Measurements from ENCODE around the gene PLOD3.
A peak's percentile ranks its signal among the peaks of the same experiment; 100 is the strongest.
"Not testable (repeated sequence)": the region's sequence is repeated elsewhere in the genome, so short reads cannot be mapped to it uniquely, and the experiment has no call there.

The PLOD3 gene

GRCh38 chr7:101212014-101212413 lies 5.4 kb downstream of the PLOD3 start:
- no peak for DNase-seq (ENCODE audit: low spot score)

DNA sequence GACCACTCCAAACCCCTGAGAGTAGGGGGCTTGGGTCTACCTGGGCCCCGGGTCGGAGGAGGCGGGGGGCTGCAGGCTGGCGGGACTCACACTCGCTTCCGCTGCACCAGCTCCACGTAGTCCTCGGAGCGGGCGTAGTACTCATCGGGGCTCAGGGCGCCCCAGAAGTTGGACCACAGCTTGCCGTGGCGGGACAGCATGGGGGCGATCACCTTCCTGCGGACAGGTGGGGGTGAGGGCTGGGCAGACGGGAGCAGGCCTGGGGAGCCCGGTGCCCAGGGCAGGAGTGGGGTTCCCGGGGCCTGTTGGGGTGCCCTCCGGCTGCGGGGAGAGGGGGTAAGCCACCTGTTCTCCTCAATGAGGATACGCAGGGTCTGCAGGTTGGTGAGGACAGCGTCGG lies 5.9 kb downstream of the PLOD3 start:
- DNase-seq (ENCODE audit: low spot score): no peak

- DNase-seq (ENCODE audit: low spot score): no peak
Observed at GRCh38 chr7:101210143-101210542, 7.2 kb downstream of the PLOD3 start.

- DNase-seq (ENCODE audit: low spot score): no peak
Observed at GRCh38 chr7:101208794-101209193, 8.6 kb downstream of the PLOD3 start.

DNA sequence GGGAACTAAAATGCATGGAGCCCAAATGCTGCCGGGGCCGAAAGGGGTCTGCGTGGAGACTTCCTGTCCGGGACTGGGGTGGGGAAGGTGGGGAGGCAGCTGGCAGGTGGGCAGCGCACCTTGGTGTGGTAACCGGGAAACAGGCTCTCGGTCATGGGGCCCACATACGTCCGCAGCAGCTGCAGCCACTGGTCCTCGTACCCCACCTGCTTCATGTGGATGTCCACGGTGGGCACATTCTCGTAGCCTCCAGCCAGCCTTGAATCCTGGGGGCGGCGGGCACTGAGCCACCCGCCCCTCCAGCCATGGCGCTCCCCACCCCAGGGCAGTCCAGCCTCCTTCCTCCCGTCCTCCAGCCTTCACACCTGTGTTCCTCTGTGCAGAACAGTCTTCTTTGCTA lies 9.9 kb downstream of the PLOD3 start:
- DNase-seq (ENCODE audit: low spot score): no peak

DNA sequence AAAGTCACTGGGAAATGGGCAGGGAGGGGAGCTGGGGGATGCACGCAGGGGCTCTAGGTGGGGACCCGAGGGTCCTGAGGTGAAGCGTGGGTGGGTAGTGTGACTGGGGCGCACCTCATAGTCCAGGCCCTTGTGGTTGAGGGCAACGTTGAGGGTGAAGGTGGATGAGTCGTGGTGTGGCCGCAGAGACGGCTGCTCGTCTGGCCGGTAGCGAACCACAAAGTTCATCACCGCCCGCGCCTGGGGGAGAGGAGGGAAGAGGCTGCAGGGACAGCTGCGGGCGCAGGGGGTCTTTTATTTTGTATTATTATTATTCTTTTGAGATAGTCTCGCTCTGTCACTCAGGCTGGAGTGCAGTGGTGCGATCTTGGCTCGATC lies 10.7 kb downstream of the PLOD3 start:
- no peak for DNase-seq (ENCODE audit: low spot score)

GRCh38 chr7:101205901-101206664 lies 11.3 kb downstream of the PLOD3 start:
- DNase-seq (ENCODE audit: low spot score): no peak

DNA sequence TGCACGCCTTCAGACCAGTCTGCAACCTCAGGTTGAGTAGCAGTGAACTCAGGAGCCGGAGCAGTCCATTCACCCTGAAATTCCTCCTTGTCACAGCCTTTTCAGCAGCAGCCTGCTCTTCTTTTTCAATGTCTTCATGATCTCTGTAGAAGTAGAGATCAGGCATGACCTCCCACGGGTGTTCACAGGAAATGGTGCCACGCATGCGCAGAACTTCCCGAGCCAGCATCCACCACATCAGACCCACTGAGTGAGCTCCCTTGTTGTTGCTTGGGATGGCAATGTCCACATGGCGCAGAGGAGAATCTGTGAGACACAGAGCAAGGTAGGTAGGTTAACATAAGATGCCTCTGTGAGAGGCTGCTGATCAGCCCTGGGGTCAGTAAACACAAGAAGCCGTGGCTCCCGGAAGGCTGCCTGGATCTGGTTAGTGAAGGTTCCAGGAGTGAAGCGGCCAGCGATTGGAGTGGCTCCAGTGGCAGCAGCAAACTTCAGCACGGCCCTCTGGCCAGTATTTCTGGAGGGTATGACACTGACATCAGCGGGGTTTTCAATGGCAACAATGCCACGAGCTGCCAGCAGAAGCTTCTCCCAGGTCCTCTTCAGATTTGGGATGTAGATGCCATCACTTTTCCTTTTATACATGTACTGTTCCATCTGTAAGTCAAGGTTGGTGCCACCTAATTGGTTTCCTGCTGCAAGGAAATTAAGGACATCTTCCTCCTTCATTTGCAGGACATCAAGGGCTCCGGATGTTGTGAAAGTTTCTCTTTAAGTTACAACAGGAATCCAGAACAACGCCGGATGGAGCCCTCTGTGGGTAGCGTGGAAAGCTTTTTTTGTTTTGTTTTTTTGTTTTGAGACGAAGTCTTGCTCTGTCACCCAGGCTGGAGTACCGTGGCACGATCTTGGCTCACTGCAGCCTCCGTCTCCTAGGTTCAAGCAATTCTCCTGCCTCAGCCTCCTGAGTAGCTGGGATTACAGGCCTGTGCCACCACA lies 13.3 kb downstream of the PLOD3 start:
- DNase-seq (ENCODE audit: low spot score): not testable (repeated sequence)

- no peak for DNase-seq (ENCODE audit: low spot score)
Observed at GRCh38 chr7:101202603-101202918, 14.8 kb downstream of the PLOD3 start.

- DNase-seq (ENCODE audit: low spot score): peak; percentile 61
Observed at GRCh38 chr7:101201695-101202602, 15.4 kb downstream of the PLOD3 start.

DNA sequence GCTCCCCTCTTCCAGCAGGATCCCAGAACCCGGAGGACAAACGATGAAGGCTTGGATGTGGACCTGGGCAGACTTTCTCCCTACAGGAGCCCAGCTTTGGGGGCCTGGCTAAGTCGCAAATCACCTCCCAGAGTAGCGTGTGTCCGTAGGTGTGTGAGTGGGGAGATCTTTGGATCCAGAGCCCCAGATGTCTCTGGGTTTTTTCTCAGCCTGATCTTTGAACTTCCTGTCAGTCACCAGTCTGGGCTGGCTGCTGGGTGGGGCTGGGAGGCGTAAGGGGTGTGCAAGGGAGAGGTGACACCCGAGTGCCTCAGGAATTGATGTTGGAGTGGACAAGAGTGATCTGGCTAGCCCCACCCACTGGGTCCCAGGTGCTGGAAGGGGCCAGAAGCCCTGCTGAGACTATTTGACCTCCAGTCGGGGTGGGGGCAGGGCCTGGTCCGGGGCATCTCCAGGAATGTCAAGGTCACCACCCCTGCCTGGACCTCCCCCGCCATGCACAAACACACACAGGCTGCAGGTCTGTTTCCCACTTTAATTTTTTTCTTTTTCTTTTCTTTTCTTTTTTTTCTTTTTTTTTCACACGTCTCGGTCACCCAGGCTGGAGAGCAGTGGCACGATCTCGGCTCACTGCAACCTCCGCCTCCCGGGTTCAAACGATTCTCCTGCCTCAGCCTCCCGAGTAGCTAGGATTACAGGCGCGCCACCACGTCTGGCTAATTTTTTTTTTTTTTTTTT lies 16.4 kb downstream of the PLOD3 start, which contains the start of gene MOGAT3:
TSS of gene MOGAT3 (minus strand) at position 175 of the 738 bp plus-strand sequence. CDS start 182 bp downstream, outside the sequence.
- DNase-seq (ENCODE audit: low spot score): peak; percentile 96

DNA sequence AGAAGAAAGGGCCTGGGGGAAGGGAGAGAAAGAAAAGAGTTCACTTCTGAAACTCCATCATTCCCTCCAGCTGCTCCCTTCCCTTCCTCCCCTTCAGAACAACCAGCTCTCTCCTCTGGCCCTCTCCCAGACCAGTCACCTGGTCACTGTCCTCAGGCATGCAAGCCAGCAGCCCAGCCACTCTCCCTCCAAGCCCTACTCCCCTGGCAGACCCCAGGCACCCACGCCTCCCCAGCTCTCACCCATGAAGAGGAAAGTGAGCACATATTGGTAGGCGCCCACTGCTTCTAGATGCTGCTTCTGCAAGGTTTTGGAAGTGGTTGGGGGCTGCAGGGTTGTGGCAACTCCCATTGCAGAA lies 16.9 kb downstream of the PLOD3 start:
- DNase-seq (ENCODE audit: low spot score): peak; percentile 62

DNA sequence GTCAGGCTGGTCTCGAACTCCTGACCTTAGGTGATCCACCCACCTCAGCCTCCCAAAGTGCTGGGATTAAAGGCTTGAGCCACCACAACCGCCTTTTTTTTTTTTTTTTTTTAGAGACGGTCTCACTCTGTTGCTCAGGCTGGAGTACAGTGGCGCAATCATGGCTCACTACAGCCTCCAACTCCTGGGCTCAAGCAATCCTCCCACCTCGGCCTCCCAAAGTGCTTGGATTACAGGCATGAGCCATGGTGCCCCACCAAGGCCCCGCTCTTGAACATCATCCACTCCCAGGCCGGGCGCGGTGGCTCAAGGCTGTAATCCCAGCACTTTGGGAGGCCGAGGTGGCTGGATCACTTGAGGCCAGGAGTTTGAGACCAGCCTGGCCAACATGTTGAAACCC lies 17.9 kb downstream of the PLOD3 start:
- DNase-seq (ENCODE audit: low spot score): not testable (repeated sequence)

GRCh38 chr7:101198476-101198875 lies 18.9 kb downstream of the PLOD3 start:
- DNase-seq (ENCODE audit: low spot score): no peak

DNA sequence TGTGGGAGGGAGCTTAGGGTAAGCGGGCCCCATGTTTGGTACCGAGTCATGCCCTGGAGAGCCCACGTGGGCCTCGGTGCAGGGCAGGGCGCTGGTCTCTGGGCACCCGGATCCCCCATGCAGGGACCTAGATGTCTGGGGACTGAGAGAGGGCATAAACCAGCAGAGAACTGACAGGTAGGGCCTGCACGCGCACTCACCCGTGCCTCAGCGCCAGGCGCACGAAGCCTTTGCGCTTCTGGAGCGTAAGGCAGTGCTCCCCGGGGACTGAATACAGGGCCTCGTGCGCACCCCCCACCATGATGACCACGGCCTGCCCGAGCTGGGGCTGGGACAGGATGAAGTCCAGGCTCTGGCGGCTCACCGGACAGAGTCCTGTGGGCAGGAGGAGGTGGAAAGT lies 19.4 kb downstream of the PLOD3 start:
- DNase-seq (ENCODE audit: low spot score): no peak

- DNase-seq (ENCODE audit: low spot score): no peak
Observed at GRCh38 chr7:101195884-101196283, 21.5 kb downstream of the PLOD3 start.

DNA sequence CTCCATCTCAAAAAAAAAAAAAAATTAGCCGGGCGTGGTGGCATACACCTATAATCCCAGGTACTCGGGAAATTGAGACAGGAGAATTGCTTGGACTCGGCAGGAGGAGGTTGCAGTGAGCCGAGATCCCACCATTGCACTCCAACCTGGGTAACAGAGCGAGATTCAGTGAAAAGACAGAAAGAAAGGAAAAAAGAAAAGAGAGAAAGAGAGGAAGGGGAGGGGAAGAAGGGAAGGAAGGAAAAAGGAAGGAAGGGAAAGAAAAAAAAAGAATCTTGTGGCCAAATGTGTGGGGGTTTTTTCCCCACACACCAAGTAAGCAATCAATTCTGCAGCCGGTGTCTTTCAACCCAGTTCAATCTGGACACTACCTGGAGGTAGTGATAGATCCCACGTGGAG lies 28.3 kb downstream of the PLOD3 start:
- DNase-seq (ENCODE audit: low spot score): no peak

DNA sequence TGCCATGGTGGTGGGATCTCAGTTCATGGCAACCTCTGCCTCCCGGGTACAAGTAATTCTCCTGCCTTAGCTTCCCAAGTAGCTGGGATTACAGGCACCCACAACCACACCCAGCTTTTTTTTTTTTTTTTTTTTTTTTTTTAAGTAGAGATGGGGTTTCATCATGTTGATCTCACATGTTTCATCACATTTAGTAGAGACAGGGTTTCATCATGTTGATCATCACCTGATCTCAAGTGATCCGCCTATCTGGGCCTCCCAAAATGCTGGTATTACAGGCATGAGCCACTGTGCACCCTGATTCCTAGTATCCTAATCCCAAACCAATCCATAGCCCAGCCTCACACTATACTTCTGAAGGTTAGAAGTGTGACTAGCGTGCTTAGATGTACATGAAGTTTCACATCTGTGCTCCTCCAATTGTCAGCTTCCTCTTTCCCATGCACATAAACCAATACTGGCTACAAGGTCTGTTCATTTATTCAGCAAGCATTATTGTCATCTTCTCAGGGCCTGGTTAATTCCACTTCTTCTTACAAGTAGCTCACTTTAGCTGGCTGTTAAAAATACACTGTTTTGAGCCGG lies 30.4 kb downstream of the PLOD3 start:
- no peak for DNase-seq (ENCODE audit: low spot score)

DNA sequence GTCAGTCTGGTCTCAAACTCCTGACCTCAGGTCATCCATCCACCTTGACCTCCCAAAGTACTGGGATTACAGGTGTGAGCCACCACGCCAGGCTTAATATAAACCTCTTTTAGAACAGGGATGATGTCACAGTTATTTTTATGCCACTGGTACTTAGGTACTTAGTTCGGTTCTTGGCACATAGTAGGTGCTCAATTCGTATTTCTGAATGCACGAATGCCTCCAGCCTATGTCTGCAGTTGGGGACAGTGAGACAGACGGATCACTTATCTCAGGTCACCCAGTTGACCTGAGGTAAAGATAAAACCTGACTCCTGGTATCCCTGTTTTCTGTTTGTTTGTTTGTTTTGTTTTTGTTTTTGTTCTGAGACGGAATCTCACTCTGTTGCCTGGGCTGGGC lies 31.2 kb downstream of the PLOD3 start:
- DNase-seq (ENCODE audit: low spot score): no peak

DNA sequence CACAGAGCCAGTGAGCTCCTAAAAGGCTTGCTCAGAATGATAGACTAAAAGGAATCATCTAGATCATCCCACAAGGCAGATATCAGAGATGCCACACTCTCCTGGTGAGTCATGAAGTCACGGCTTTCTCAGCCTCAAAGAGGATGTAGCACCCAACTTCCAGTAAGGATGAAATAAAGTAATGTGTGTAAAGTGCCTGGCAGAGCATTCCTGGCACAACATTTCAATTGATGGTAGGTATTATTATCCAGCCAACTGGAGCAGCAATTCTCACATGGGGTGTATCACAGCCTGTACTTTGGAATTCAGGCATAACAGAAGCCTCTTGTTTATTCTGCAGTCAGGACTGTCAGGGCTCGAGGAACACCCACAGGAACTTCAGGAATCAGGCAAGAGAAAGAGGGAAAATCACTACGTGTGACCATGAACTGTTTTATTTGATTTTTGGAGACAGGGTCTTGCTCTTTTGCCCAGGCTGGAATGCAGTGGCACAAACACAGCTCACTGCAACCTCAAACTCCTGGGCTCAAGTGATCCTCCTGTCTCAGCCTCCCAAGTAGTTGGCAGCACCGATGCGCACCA lies 32.0 kb downstream of the PLOD3 start:
- DNase-seq (ENCODE audit: low spot score): no peak
